Muscle of arm (tissue), 12 donors: Measurements from ENCODE around the gene ANKRD16. TPM values are rescaled to one million over a fixed set of nuclear protein-coding genes. Genes with fewer than 3 reads are reported as not detected.

Experiments used
- DNase-seq: peaks from one replicate; pipeline ENCODE4 v3.0.0-alpha.2; 2013
- polyA plus RNA-seq, 12 donors: library from polyadenylated mRNA; unstranded; fragments of 120-200 nt; gene quantifications; one replicate each; pipeline ENCODE4 v1.2.1, GENCODE V29; 2013; ENCODE audit not compliant: insufficient read length in 12 of 12

ANKRD16 gene
- polyA plus RNA-seq, 12 donors = 5.1 to 7.3 (median 6.2) TPM; not detected in 2

GRCh38 chr10:5905854-5906507, 16.3 kb upstream of the ANKRD16 start:
- no peak for DNase-seq

- no peak for DNase-seq
Measured at GRCh38 chr10:5904227-5904626, 14.5 kb upstream of the ANKRD16 start.

- no peak for DNase-seq
Measured at GRCh38 chr10:5903563-5903962, 13.9 kb upstream of the ANKRD16 start.

DNA sequence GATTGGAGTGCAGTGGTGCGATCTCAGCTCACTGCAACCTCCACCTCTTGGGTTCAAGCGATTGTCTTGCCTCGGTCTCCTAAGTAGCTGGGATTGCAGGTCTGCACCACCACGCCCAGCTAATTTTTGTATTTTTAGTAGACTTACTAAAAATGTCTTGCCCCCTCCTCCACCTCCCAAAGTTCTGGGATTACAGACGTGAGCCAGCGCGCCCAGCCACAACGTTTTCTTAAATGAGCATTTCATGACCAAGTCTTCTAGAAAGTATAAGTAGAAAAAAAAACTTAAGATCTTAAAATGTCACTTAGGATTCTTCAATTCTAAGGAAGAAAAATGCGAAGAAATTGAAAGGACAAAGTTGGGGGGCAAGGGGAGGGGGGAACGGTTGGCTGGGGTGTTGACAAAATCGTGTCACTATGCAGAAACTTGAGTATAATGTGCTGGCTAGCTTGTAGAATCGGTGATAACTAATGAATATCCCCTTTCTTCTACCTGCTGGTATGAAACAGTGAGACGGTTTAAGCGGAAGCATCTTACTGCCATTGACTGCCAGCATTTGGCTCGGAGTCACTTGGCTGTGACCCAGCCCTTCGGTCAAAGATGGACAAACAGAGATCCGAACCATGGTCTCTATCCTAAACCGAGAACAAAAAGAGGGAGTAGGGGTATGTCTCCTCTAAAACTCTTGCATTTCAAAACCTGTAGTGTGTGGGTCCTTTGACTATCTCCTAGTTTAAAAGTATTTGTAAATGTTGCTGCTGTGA, 13.0 kb upstream of the ANKRD16 start:
- DNase-seq = no peak

GRCh38 chr10:5900247-5900646, 10.6 kb upstream of the ANKRD16 start:
- DNase-seq = no peak

GRCh38 chr10:5898163-5898562, 8.5 kb upstream of the ANKRD16 start:
- DNase-seq = no peak

GRCh38 chr10:5897504-5897903, 7.8 kb upstream of the ANKRD16 start:
- no peak for DNase-seq

DNA sequence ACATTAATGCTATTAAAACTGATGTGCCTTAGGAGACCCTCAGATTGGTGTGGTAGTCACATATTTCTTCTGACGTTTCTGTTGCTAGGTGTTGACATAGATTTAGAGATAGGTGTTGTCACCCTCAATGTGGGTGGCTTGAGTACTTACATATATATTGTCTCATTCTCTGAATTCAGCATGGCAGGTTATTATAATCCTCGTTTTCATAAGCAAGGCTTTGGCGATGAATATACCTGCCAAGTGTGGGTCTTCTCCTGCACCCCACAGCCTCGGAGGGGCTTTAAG, 7.3 kb upstream of the ANKRD16 start:
- DNase-seq = no peak

- no peak for DNase-seq
Measured at GRCh38 chr10:5896208-5897052, 6.7 kb upstream of the ANKRD16 start.

- no peak for DNase-seq
Measured at GRCh38 chr10:5895804-5896203, 6.1 kb upstream of the ANKRD16 start.

- no peak for DNase-seq
Measured at GRCh38 chr10:5895365-5895764, 5.7 kb upstream of the ANKRD16 start.

DNA sequence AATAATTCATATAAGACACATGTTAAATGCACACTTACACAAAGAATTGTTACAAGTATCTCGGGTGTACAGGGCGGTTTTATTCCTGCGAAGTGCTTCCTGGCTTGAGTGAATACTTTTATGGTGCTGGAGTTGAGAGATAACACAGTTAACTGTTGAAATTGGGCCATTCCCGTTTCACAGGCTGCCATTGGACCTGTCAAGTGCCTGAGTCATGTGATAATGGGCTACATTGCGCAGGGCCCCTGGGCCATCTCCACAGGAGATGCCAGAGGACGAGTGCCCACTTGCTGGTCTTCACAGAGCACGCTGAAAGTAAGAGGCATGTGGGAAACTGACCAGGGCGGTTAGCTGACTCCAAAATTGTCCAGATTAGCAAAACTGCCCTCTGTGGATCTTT, 5.2 kb upstream of the ANKRD16 start:
- no peak for DNase-seq

DNA sequence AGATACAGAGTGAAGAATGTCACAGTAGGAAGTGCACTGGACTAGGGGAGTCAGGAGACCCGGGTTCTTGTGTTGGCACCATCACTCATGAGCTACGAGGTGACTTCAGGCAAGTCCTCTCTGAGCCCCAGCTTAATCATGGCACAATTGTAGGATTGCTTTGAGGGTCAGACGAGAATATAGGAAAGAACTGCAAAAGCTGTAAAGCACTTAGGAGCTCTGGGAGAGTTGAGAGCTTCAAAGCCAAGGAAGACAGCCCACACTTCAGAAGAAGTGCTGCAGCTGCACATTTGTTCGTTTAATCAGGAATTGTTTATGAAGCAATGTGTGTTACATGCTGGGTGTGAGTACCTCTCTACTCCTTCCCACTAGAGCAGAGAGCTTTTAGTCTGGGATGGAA, 4.7 kb upstream of the ANKRD16 start:
- DNase-seq = no peak

DNA sequence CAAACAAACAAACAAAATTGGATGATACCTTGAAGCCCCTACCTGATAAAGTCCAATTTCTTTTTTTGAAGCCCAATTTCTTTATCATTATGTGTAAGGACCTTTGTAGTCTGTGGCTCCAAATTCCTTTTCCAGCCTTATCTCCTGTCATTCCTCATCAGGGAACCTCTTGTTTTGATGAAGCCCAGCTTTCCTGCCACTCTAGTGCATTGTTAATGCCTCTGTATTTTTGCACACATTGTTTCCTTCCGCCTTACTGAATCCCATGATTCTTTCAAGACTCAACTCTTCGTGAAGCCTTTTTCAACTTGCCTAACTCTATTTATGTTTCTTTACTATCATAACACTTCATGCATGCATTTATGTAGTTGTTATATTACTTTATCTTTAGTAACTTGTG, 3.6 kb upstream of the ANKRD16 start:
- DNase-seq = no peak

GRCh38 chr10:5892007-5892406, 2.3 kb upstream of the ANKRD16 start:
- DNase-seq = no peak

- no peak for DNase-seq
Measured at GRCh38 chr10:5891009-5891408, 1.3 kb upstream of the ANKRD16 start.

DNA sequence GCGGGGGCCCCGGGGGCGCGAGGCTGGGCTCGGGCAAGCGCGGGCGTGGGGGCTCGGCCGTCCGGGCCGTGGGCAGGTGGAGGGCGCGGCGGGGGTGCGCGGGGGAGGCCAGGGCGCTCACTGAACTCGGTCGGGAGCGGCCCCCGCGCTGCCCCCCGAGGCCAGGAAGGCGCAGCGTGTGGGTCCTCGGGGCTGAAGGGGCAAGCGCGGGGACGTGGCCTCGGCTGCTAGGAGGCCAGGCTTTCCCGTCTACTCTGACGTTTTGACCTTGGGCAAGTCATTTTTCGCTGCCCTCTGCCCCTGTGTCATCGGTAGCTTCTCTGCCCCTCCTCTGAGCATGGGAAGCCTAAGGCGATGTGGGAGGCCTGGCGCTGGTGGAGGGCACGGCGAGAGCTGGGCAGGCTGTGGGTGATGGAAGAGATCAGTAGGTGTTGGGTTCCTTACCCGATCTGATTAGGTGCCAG, 791 bp upstream of the ANKRD16 start:
- no peak for DNase-seq

- DNase-seq = no peak
Measured at GRCh38 chr10:5888843-5889623, 660 bp downstream of the ANKRD16 start.

- no peak for DNase-seq
Measured at GRCh38 chr10:5888351-5888750, 1.3 kb downstream of the ANKRD16 start.

- no peak for DNase-seq
Measured at GRCh38 chr10:5887641-5888040, 2.1 kb downstream of the ANKRD16 start.

DNA sequence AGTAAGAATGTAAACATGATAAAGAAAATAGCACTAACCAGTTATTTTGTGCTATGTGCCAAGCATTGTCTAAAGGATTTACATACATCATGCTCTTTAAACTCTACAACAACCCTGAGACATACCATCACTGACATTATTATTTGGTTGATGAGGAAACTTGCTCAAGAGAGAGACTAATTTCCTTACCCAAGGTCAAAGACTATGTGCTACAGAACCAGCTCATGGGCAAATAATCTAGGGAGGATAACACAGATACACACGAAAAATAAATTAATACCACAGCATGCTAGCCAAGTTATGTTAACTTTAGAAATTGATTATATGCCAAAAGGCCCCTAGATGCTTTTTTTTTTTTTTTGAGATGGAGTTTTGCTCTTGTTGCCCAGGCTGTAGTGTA, 2.7 kb downstream of the ANKRD16 start:
- DNase-seq = no peak

DNA sequence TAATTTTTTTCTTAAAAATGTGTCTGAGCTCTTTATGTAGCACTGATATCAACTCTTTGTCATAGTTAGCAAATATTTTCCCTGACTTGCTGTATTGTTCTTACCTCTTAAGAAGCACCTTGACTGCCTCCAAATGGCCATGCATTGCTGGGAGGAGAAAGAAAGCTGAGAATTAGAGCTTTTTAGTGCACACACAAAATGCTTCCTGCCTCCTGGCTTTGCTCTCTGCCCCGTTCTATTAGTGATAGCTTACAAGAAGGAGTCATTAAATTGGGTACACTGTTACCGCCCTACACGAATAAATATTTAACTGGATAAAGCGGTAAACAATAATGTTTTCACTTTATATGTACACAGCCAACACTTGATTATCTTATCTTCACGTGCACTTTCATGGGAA, 4.1 kb downstream of the ANKRD16 start:
- DNase-seq = no peak
